ENCODE data around the gene BEAN1.

DNA sequence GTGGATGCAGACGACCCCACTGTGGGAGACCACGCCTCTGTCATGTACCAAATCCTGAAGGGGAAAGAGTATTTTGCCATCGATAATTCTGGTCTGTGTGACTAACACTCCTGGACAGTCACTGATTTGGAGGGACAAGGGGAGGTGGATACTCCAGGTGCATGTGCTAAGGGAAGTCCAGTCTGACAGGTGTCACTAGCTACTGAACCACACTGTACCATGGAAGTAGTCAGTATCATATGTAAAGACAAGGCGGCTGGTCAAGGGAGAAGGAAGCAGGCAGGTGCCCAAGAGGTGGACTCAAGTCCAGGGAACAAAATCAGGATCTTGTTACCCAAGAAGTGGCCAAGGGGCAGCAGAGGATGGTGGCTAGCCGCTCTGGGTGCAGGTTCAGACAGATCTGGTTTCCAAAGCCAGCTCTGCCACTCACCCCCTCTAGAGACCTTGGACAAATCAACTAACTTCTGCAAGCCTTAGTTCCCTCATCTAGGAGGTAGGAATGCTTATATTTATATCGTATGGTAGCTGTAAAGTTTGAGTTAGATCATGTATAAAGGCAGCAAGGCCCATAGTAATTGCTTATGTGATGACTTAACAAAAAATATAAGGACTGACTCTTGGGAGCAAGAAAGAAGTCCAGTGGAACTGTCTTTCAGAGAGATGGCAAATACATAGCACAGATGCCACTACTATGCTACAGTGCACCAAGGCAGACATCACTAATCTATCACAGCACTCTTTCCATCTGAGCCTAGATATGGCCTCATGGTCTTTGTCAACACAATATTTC is 38.5 kb upstream of the BEAN1 start:
- TF ChIP-seq, protein P1, sequence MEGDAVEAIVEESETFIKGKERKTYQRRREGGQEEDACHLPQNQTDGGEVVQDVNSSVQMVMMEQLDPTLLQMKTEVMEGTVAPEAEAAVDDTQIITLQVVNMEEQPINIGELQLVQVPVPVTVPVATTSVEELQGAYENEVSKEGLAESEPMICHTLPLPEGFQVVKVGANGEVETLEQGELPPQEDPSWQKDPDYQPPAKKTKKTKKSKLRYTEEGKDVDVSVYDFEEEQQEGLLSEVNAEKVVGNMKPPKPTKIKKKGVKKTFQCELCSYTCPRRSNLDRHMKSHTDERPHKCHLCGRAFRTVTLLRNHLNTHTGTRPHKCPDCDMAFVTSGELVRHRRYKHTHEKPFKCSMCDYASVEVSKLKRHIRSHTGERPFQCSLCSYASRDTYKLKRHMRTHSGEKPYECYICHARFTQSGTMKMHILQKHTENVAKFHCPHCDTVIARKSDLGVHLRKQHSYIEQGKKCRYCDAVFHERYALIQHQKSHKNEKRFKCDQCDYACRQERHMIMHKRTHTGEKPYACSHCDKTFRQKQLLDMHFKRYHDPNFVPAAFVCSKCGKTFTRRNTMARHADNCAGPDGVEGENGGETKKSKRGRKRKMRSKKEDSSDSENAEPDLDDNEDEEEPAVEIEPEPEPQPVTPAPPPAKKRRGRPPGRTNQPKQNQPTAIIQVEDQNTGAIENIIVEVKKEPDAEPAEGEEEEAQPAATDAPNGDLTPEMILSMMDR (IDR thresholded peaks at IDR 0.05; ENCODE audit: low read depth, low read length), result no peak
- TF ChIP-seq POLR2A (IDR thresholded peaks at IDR 0.05; ENCODE audit: extremely low read depth, insufficient read length) (no peak), MYC (IDR thresholded peaks at IDR 0.05; ENCODE audit: low read depth, low read length) (no peak)
- TF ChIP-seq, protein P2, sequence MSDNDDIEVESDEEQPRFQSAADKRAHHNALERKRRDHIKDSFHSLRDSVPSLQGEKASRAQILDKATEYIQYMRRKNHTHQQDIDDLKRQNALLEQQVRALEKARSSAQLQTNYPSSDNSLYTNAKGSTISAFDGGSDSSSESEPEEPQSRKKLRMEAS (IDR thresholded peaks at IDR 0.05; ENCODE audit: low read depth, low read length), result no peak

Data from NB4 (cell line).